ENCODE measurements around the gene RUBCNL.
A peak's percentile ranks its signal among the peaks of the same experiment; 100 is the strongest.

Gene RUBCNL

GRCh38 chr13:46340011-46340410 lies 47.0 kb downstream of the RUBCNL start:
- no peak for DNase-seq

- no peak for DNase-seq
These were observed 47.9 kb downstream of the RUBCNL start for GRCh38 chr13:46339035-46339666.

GRCh38 chr13:46337700-46338099 lies 49.4 kb downstream of the RUBCNL start:
- no peak for DNase-seq

GRCh38 chr13:46334035-46334822 lies 52.8 kb downstream of the RUBCNL start:
- DNase-seq, result no peak

- DNase-seq, result no peak
These were observed 54.3 kb downstream of the RUBCNL start for GRCh38 chr13:46332772-46333171.

GRCh38 chr13:46329624-46330023 lies 57.4 kb downstream of the RUBCNL start:
- DNase-seq, result no peak

GRCh38 chr13:46327246-46327645 lies 59.8 kb downstream of the RUBCNL start:
- no peak for DNase-seq

- no peak for DNase-seq
These were observed 62.1 kb downstream of the RUBCNL start for GRCh38 chr13:46324976-46325375.

- peak; percentile 27 to 57 (median 39) for DNase-seq
These were observed 65.4 kb downstream of the RUBCNL start for GRCh38 chr13:46321494-46322225.

- no peak for DNase-seq
These were observed 66.2 kb downstream of the RUBCNL start for GRCh38 chr13:46320821-46321220.

- DNase-seq, result no peak
These were observed 66.6 kb downstream of the RUBCNL start for GRCh38 chr13:46320406-46320805.

GRCh38 chr13:46318986-46319385 lies 68.1 kb downstream of the RUBCNL start:
- DNase-seq, result no peak

- no peak for DNase-seq
These were observed 69.9 kb downstream of the RUBCNL start for GRCh38 chr13:46317120-46317519.

- DNase-seq, result no peak
These were observed 71.5 kb downstream of the RUBCNL start for GRCh38 chr13:46315491-46316075.

GRCh38 chr13:46315036-46315435 lies 72.0 kb downstream of the RUBCNL start:
- DNase-seq, result no peak

GRCh38 chr13:46314587-46314986 lies 72.5 kb downstream of the RUBCNL start:
- DNase-seq, result no peak

- no peak for DNase-seq
These were observed 73.4 kb downstream of the RUBCNL start for GRCh38 chr13:46313432-46314257.

GRCh38 chr13:46313024-46313423 lies 74.0 kb downstream of the RUBCNL start:
- DNase-seq, result no peak

- no peak for DNase-seq
These were observed 75.8 kb downstream of the RUBCNL start for GRCh38 chr13:46311217-46311616.

- DNase-seq, result no peak
These were observed 77.0 kb downstream of the RUBCNL start for GRCh38 chr13:46310066-46310465.

GRCh38 chr13:46307554-46307953 lies 79.5 kb downstream of the RUBCNL start:
- DNase-seq, result no peak

- DNase-seq, result no peak
These were observed 82.5 kb downstream of the RUBCNL start for GRCh38 chr13:46304546-46304945.

All from activated CD4-positive, CD25-positive, alpha-beta regulatory T cell (primary cell).